Neuron (in vitro differentiated cells): ENCODE data around the gene NRXN3.

Experiments
- H2AFZ ChIP-seq: one replicate; pipeline ENCODE4 v1.6.1; 2013; ENCODE audit warnings: low read depth, mild to moderate bottlenecking, inconsistent platforms, low read length, moderate library complexity
- H3K27me3 ChIP-seq: one replicate; pipeline ENCODE4 v1.6.1; 2013; ENCODE audit warnings: low read length; ENCODE audit not compliant: insufficient read depth
- H3K36me3 ChIP-seq: one replicate; pipeline ENCODE4 v1.6.1; 2013; ENCODE audit warnings: low read length; ENCODE audit not compliant: insufficient read depth
- H3K4me1 ChIP-seq: one replicate; pipeline ENCODE4 v1.6.1; 2013; ENCODE audit warnings: low read length; ENCODE audit not compliant: insufficient read depth
- H3K4me3 ChIP-seq: 2 replicates; pipeline ENCODE4 v1.5.1; 2013; ENCODE audit warnings: mild to moderate bottlenecking, low read length, moderate library complexity
- H3K9me3 ChIP-seq: one replicate; pipeline ENCODE4 v1.6.1; 2013; ENCODE audit warnings: low read length

Gene NRXN3

DNA sequence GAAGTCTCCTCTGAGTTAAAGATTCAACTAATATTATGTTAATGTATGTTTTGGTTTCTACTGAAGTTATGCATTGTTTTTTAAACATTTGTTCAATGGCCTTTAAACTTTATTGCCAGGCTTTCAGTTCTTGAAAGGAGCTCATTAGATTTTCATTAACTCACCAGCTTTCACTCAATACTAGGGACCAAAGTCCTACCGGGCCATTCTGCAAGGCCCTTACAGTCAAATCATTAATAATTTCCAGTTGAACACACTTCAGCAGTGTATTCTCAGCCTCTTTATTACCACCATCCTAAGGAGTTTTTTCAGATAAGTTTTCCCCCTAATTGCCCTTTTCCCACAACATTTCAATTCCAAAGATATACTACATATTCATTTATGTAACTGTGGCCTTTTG is 1631.9 kb downstream of the NRXN3 start:
- Histone ChIP-seq H3K27me3 (no peaks in the 10 kb centered on the region), H3K9me3 (no peaks in the 10 kb centered on the region), H3K4me3 (no peak overlapping the region), H3K4me1 (peaks cover 2% of the 10 kb centered on the region), H2AFZ (no peak overlapping the region), H3K36me3 (no peaks in the 10 kb centered on the region)

DNA sequence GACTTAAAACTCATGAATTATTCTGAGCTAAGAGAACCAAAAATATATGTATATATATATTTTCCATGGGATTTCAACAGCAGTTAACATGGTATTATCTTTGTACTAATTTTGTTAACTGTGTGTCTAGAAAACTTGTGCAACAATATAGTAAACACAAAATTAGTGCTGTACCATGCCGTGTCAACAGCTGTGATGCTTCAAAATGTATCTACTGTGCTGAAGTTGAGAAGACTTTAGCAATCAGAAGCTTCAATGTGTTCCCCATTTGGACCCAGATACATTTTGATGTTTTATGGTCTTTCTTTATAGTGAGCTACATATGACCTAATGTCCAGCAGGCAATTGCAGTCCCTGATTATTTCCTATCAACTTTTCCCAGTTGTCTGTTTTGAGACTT is 1635.5 kb downstream of the NRXN3 start:
- no peaks in the 10 kb centered on the region for H3K9me3 ChIP-seq
- H3K4me1 ChIP-seq = peaks cover 2% of the 10 kb centered on the region
- H3K4me3 ChIP-seq = no peak overlapping the region
- H3K27me3 ChIP-seq = no peaks in the 10 kb centered on the region
- H2AFZ ChIP-seq = no peak overlapping the region
- H3K36me3 ChIP-seq = no peaks in the 10 kb centered on the region

DNA sequence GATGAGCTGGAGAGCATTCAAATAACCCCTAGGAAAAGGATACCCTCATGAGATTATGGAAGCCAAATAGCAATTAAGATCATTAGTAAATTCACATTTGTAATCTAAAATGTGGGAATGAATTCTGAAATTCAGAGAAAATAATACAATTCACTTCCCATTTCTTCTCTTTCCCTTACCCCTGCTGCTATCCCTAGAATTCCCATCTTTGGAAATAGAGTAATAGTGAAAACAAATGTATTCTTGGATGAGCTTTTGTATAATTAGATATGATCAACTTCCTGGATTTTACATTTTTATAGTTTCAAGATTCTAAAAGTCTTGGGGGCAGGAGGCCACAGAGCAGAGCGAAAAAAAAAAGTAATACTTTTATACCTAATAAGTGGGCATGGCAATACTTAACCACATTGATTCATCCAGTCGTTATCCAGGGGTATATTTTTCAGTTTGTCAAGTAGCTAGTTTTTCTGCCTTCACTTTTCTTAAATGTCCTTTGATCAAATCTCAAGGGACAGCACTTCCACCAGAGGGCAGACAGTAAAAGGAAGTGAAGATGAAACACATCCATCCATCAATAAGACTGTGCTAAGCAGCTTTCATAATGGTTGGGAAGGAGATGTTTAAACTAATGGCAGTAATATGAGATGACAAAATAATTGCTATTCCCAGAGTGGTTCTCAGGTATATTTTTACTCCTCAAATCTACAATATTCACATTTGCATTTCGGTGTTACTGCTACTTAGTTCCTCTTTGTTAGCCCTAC is 1639.9 kb downstream of the NRXN3 start:
- no peaks in the 10 kb centered on the region for H3K4me1 ChIP-seq
- no peaks in the 10 kb centered on the region for H3K36me3 ChIP-seq

DNA sequence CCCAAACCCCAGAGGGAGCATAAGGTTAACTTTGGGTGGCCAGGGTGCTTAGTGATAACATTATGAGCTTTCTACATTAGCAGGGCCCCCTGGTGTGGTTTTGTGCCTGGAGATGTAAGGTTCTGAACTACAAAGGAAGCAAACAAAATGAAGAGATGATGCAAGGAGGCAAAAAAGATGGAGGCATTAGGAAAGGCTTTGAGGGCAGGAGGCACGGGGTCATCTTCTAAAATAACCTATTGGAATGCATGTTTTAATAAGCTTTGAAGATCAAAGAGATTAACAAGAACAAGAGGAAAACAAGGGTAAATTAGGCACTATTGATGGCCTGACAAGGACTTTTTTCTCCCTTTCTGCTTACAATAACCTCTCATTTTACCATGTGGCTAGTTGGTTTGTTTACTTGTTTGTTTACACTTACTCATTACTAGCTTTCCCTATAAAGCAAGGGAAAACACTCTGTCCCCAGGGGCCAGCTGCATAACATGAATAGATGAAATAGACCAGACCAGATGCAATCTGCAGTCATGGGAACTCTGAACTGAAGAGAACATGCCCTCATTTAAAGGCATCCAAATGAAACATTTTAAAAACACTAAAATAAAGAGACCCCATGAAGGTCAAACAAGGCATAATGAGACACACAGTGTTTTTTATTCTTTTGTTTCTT is 1650.8 kb downstream of the NRXN3 start:
- H2AFZ ChIP-seq = no peak overlapping the region
- no peaks in the 10 kb centered on the region for H3K36me3 ChIP-seq
- no peak overlapping the region for H3K4me3 ChIP-seq
- no peaks in the 10 kb centered on the region for H3K27me3 ChIP-seq
- peaks cover 7% of the 10 kb centered on the region for H3K4me1 ChIP-seq
- no peaks in the 10 kb centered on the region for H3K9me3 ChIP-seq

More for the DNA sequence above, 1639.9 kb downstream of the NRXN3 start:
- no peaks in the 10 kb centered on the region for H3K9me3 ChIP-seq
- no peak overlapping the region for H2AFZ ChIP-seq
- H3K4me3 ChIP-seq = no peak overlapping the region
- H3K27me3 ChIP-seq = no peaks in the 10 kb centered on the region

DNA sequence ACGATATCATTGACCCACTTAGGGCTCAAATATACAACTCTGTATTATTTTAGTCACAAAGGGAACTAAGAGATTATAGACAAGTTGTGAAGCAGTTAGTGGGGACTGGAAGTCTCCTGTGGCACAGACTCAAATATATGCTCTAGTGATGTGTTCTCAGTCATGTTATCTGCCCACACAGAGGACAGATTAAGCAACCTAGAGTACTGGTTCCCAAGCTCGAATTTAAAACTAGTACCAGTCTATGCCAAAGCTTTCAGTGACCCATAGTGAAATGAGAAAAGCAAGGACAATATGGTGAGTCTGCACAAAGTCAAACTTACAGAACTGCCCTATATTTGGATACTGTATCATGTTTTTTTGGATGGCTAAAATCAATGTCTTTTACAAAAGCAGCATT is 1651.9 kb downstream of the NRXN3 start:
- Histone ChIP-seq H3K4me1 (peaks cover 7% of the 10 kb centered on the region), H3K9me3 (no peaks in the 10 kb centered on the region), H2AFZ (no peak overlapping the region), H3K36me3 (no peaks in the 10 kb centered on the region), H3K4me3 (no peak overlapping the region), H3K27me3 (no peaks in the 10 kb centered on the region)

DNA sequence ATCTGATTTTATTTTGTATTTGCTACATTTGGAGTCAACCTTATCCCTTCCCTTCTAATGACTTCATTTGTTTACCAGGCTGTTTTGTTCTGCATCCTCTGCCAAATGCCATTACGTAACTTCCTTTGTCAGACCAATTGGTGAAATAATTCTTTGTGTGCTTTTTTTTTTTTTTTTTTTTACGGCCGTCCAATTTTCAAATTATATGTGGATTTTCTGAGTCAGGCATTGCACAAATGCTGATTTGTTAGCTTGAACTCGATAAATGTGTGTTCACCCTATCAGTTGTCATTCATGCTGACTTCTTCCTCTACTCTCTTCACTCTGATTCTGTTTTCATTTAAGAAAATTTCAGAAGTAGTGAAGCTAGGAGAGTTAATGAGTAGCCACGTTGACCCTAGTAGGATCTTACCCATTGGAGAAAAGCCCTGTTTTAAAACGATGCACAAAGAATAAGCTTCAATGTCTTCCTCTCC is 1654.9 kb downstream of the NRXN3 start:
- Histone ChIP-seq H3K9me3 (no peaks in the 10 kb centered on the region), H3K4me1 (peaks cover 7% of the 10 kb centered on the region), H2AFZ (no peak overlapping the region), H3K27me3 (no peaks in the 10 kb centered on the region), H3K36me3 (no peaks in the 10 kb centered on the region), H3K4me3 (no peak overlapping the region)

DNA sequence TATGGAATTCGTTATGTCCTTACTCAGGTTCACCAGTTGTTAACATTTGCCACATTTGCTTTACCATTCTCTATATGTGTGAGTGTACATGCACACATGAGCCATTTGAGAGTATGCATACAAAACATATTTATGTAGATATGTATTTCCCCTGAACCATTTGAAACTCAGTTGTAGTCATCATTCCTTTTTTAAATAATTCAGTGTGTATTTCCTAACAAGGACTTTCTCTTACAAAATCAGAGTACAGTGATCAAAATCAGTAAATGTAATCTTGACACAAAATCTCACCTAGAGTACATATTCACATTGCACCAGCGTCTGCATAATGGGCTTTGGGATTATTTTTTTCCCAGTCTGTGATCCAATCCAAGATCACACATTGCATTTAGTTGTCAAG is 1656.2 kb downstream of the NRXN3 start:
- H3K36me3 ChIP-seq = no peaks in the 10 kb centered on the region
- peaks cover 1% of the 10 kb centered on the region for H3K4me1 ChIP-seq
- H2AFZ ChIP-seq = no peak overlapping the region
- H3K9me3 ChIP-seq = no peaks in the 10 kb centered on the region
- H3K27me3 ChIP-seq = no peaks in the 10 kb centered on the region
- no peak overlapping the region for H3K4me3 ChIP-seq

DNA sequence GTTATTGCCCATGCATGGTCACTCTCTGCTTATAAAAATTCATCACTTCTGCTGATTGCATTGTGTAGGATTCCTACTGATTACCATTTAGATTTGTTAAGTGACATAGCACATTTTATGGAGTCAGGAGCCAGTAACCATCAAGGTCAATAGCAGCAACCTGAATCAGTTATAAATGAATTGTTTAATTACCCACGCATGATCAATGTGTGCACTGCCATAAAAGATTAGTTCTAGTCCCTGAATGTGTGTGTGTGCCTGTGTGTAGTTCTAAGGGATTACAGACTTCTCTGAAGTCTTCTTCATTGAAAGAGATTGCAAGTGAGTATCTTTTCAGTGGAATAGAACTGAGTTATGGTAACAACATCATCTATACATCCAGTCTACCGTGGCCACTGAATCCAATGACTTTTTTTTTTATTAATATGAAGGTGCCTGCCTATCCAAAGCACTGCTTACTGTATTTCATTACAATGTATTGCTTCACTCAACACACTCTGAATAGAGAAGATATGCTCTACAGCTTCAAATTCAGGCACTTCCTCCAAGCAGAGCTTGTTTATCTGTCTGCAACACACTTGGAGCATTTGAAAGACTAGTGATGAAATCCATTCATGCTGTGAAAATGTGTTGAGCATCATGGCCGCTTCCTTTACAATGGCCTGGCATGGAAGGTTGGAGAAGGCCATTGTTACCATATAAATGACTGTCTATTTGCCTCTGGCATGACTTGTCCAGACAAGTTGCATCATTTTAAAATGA is 1659.4 kb downstream of the NRXN3 start:
- Histone ChIP-seq H3K36me3 (no peaks in the 10 kb centered on the region), H3K27me3 (no peaks in the 10 kb centered on the region), H3K4me1 (no peaks in the 10 kb centered on the region)

DNA sequence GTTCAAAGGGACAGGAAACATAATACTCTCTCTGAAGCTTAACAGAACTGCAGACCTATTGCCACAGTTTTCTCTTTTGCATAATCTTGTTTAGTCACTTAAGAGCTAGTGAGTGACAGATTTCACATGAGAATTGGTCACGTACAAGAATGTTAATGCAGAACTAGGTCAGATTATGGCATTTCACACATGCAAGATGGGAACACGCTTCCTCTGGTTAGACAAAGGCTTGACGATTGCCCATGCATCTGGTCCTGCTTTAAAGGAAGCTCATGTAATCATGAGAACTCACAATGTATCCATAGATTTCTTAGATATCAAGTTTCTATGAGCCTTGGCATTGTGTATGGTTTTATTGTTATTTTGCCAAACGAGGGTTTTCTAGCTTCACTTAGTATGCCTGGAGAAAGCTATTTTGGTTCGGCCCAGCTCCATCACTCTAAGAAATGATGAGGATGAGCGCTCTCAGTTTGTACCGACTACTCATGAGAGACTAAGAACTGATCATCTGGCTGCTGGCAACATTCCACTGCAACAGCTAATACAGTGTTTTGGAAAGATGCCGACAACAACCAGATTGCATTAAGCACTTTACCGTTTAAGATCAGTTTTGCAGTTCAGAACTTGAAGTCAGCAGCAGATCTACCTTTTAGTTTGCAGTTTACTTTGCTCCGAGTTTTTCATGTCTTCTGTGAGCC is 1661.2 kb downstream of the NRXN3 start:
- Histone ChIP-seq H3K27me3 (no peaks in the 10 kb centered on the region), H3K4me3 (no peak overlapping the region), H3K36me3 (no peaks in the 10 kb centered on the region), H2AFZ (no peak overlapping the region), H3K4me1 (peaks cover 10% of the 10 kb centered on the region), H3K9me3 (no peaks in the 10 kb centered on the region)

More for the DNA sequence above, 1659.4 kb downstream of the NRXN3 start:
- Histone ChIP-seq H2AFZ (peak overlapping the region; percentile 21), H3K9me3 (no peaks in the 10 kb centered on the region), H3K4me3 (no peak overlapping the region)

DNA sequence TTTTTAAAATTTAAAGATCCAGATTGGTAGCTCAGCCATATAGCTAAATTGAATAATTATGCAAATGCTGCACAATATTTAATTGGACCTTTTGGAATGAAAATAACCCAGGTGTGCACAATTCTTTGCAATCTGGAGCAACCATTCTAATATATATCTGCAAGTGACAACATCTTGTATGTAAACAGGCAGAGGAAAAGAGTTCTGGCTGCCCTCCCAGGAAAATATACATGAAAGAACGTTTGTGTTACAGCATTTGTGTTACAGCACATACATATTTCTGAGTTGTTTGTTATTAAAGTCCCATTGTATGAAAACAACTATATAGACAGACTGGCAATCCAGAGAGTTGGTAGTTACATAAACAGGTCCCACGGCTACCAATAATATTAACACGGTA is 1663.6 kb downstream of the NRXN3 start:
- H3K4me1 ChIP-seq = peaks cover 13% of the 10 kb centered on the region
- H3K27me3 ChIP-seq = no peaks in the 10 kb centered on the region
- H2AFZ ChIP-seq = no peak overlapping the region
- no peak overlapping the region for H3K4me3 ChIP-seq
- H3K9me3 ChIP-seq = no peaks in the 10 kb centered on the region
- no peaks in the 10 kb centered on the region for H3K36me3 ChIP-seq

DNA sequence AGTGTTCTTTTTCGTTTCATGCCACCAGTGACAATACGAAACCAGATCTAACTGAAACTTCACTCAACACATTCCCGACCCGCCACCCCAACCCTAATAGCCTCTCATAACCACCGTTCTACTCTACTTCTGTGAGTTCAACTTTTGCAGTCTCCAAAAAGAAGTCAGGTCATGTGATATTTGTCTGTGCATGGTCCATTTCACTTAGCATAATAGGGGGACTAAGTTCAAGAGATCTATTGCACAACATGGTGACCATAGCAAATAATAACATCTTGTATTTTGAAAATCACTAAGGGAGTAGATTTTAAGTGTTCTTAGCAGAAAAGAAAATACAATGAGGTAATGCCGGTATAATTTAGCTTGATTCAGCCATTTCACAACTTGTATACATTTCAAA is 1664.7 kb downstream of the NRXN3 start:
- Histone ChIP-seq H3K27me3 (no peaks in the 10 kb centered on the region), H3K4me1 (peaks cover 13% of the 10 kb centered on the region), H3K9me3 (no peaks in the 10 kb centered on the region), H3K4me3 (no peak overlapping the region), H3K36me3 (no peaks in the 10 kb centered on the region), H2AFZ (no peak overlapping the region)

DNA sequence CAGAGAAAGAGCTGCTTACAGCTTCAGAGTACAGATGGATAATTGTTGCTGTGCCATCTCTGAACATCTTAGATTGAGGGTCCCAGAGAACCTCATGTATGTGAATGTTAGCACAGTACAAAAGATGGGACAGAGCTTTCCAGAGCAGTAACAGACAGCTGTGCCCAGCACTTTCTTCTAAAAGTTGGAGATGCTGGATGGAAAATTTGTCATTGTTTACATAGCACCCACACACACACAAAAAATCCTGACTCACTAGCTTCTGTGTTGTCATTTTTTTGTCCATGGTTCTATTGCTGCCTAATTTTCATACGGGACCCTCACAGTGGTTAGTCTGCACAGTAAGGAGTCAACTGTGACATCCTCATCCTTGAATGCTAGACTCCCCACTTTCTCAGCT is 1666.4 kb downstream of the NRXN3 start:
- H2AFZ ChIP-seq = no peak overlapping the region
- H3K4me1 ChIP-seq = peaks cover 13% of the 10 kb centered on the region
- H3K27me3 ChIP-seq = no peaks in the 10 kb centered on the region
- H3K36me3 ChIP-seq = no peaks in the 10 kb centered on the region
- no peak overlapping the region for H3K4me3 ChIP-seq
- no peaks in the 10 kb centered on the region for H3K9me3 ChIP-seq

DNA sequence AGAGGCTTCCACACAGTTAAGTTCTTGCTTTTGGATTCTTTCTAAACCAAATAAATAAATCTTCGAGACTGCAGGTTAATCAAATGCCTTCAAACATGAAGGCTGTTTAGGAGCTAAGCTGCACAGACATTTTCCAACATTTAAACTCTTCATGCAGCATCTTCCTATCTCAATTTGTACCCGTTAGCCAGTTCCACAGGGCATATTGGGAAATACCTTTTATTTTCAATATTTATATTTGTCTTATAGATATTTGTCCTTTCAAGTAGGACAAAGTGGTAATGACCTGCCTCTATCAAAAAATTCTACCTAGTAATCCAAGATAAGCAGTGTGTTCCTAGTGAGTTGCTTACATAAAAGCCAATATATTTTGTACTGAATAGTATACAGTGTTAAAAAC is 1667.5 kb downstream of the NRXN3 start:
- no peaks in the 10 kb centered on the region for H3K36me3 ChIP-seq
- no peak overlapping the region for H3K4me3 ChIP-seq
- H2AFZ ChIP-seq = no peak overlapping the region
- no peaks in the 10 kb centered on the region for H3K27me3 ChIP-seq
- peaks cover 16% of the 10 kb centered on the region for H3K4me1 ChIP-seq
- no peaks in the 10 kb centered on the region for H3K9me3 ChIP-seq
